Left colon (tissue), 2 donors: ENCODE results near the gene KIAA0040. TPM values are rescaled to one million over a fixed set of nuclear protein-coding genes. Genes with fewer than 3 reads are reported as not detected.
"Not testable (repeated sequence)": the region's sequence is repeated elsewhere in the genome, so short reads cannot be mapped to it uniquely, and the experiment has no call there.

ENCODE experiments used
- ATAC-seq: fragments of 200-7000 bp; cut with Tn5 transposase; one replicate; pipeline ENCODE4 v1.9.1; 2020; ENCODE audit warnings: mild to moderate bottlenecking, moderate library complexity
- DNase-seq, 2 donors: peaks; one replicate each; pipeline ENCODE4 v3.0.0-alpha.2; 2020
- intact Hi-C, 2 donors: fragments of 100-400 bp; cut with DNase I in 1 of 2; cut with micrococcal nuclease in 1 of 2; formaldehyde crosslinking; loops; one replicate each; pipeline versions ENCODE4 v1.11.2 to v1.14.0; 2022; cut with DNase I, micrococcal nuclease
- total RNA-seq, 2 donors: library from RNA; stranded (reverse); fragmentation: NEBNext Ultra II Directional; extraction: Animal tissue kit (Norgen Biotek cat#: 25700); gene quantifications; one replicate each; pipeline ENCODE4 v1.2.1, GENCODE V29; 2021
- donor health status: DM: no; HTN: no; CAD: no.
- donor health status: DM: yes; HTN: yes; CAD: no.

KIAA0040 gene
- total RNA-seq, 2 donors from 2014 or later = 14.8 to 14.9 TPM

GRCh38 chr1:175126347-175126746 lies 66.2 kb downstream of the KIAA0040 start:
- ATAC-seq (no peak), DNase-seq (no peak)
- intact Hi-C loops = loop anchor here in 1 of 2 donors (5.0 kb wide), 1 partner anchor 94 kb away; no protein-coding TSS in a partner anchor

DNA sequence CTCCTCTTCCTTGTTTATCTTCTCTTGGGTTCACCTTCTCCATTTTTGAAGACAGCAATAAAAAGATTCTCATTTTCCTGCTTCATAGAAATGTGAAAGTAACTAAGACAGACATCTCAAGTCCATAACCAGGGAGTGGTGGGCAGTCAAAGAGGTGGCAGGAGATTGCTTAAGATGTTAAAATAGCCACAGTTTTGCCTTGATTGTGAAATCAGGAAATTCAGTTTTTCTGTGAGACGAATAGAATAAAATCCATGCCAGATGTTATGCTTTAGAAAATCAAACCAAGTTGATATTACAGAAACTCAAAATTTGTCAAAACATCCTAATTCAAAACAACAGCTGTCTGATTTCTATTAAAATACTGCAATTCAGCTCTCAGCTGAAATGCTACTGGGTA lies 67.7 kb downstream of the KIAA0040 start:
- DNase-seq (no peak), ATAC-seq (no peak)
- intact Hi-C loops = loop anchor here in 1 of 2 donors (5.0 kb wide), 1 partner anchor 93 kb away; no protein-coding TSS in a partner anchor

GRCh38 chr1:175120511-175120910 lies 72.1 kb downstream of the KIAA0040 start:
- DNase-seq (no peak), ATAC-seq (no peak)
- intact Hi-C loops = no loop called here

GRCh38 chr1:175118375-175119367 lies 73.9 kb downstream of the KIAA0040 start:
- intact Hi-C loops = no loop called here
- DNase-seq (no peak), ATAC-seq (no peak)

- intact Hi-C loops = no loop called here
- no peak for ATAC-seq
- no peak for DNase-seq
These were observed 75.7 kb downstream of the KIAA0040 start for GRCh38 chr1:175116903-175117302.

DNA sequence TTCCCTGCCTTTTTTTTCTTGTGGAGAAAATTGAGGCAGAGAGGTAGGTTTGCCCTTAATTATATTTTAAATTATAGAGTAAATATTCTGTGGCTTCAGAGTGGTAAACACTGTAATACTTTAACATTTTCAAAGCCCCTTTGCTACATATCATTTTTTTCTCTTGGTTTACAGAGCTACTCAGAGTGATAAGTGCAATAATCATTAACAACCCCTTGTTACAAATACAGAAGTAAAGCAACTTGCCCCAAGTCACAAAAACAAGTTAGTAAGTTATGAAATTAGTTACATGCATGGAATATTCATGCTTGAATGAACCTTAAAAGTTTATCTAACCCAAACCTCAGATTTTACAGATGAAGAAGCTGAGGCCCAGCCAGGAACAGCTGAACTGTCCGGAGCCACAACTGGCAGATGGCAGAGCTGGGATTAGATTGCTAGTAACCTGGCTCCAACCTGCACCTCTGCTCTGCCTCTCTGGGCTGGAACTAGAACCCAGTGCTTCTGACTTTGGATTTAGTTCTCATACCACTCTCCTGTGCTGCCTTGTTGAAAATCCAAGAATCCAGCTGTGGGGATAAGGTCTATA lies 76.3 kb downstream of the KIAA0040 start:
- no peak for DNase-seq
- intact Hi-C loops = no loop called here

GRCh38 chr1:175114996-175115395 lies 77.6 kb downstream of the KIAA0040 start:
- ATAC-seq = no peak
- no peak for DNase-seq

More for the DNA sequence above, 76.3 kb downstream of the KIAA0040 start:
- no peak for ATAC-seq

GRCh38 chr1:175108331-175108820 lies 84.2 kb downstream of the KIAA0040 start:
- ATAC-seq, DNase-seq, intact Hi-C loops: not testable (repeated sequence)

More at GRCh38 chr1:175114996-175115395, 77.6 kb downstream of the KIAA0040 start:
- intact Hi-C loops = no loop called here

Other genes with a start within 250 kb of the KIAA0040 start
- 10 to 100 TPM; 46.0 to 55.6 TPM for gene CACYBP, start 192.8 kb downstream of the KIAA0040 start, total RNA-seq
- gene MRPS14, start 169.4 kb downstream of the KIAA0040 start, total RNA-seq = 10 to 100 TPM; 25.2 to 26.6 TPM
- gene TNN, start 124.9 kb downstream of the KIAA0040 start, total RNA-seq = under 1 TPM in 1 of 2 donors, not detected in 1; 0.06 TPM